Panc1 (cell line): ENCODE measurements around the gene DNAH6. TPM values are rescaled to one million over a fixed set of nuclear protein-coding genes. Genes with fewer than 3 reads are reported as not detected.

Experiments used
- ATAC-seq: fragments of 200-7000 bp; cut with Tn5 transposase; 2 replicates; pipeline ENCODE4 v1.9.1; 2020; ENCODE audit warnings: mild to moderate bottlenecking, moderate library complexity
- BruUV-seq: library from RNA; stranded (reverse); fragments of 400-500 nt; replicated peaks from 2 replicates; lab custom pipeline; 2021; lab: Mats Ljungman, UMichigan
- CTCF ChIA-PET: fragments of 300-600 bp; sonication (Branson Sonifier 250); formaldehyde crosslinking; loops from one replicate; lab custom pipeline; 2022; ENCODE audit warnings: antibody characterized with exemption; lab: Charles Lee
- POLR2A ChIA-PET: fragments of 300-600 bp; sonication (Branson Sonifier 250); formaldehyde crosslinking; loops from one replicate; lab custom pipeline; 2022; ENCODE audit warnings: antibody characterized with exemption; lab: Charles Lee
- DNase-seq: peaks from one replicate; pipeline ENCODE4 v3.0.0-alpha.2; 2010; ENCODE audit warnings: low read depth, low spot score
- H3K27ac ChIP-seq: 2 replicates; pipeline ENCODE4 v1.5.1; 2011; ENCODE audit warnings: mild to moderate bottlenecking, low read length, inconsistent platforms
- H3K27me3 ChIP-seq: fragments of 200-500 bp; sonication (Bioruptor generic); 2 replicates; pipeline ENCODE4 v1.6.0; 2014; ENCODE audit warnings: low read length, inconsistent platforms; ENCODE audit not compliant: control insufficient read depth, insufficient read depth
- H3K36me3 ChIP-seq: fragments of 200-500 bp; sonication (Bioruptor generic); 2 replicates; pipeline ENCODE4 v1.5.1; 2014; ENCODE audit warnings: inconsistent platforms, mild to moderate bottlenecking, low read length, moderate library complexity; ENCODE audit not compliant: control insufficient read depth, insufficient read depth
- H3K4me1 ChIP-seq: 2 replicates; pipeline ENCODE4 v1.5.1; 2011; ENCODE audit warnings: inconsistent platforms, mild to moderate bottlenecking, low read length, moderate library complexity; ENCODE audit not compliant: control insufficient read depth, insufficient read depth
- H3K4me3 ChIP-seq, 2 experiments: 2 replicates each; pipeline ENCODE4 v1.5.1; 2011 to 2012; ENCODE audit warnings: low read depth in 2 of 2, low read length in 2 of 2, mild to moderate bottlenecking in 2 of 2, inconsistent platforms in 1 of 2, moderate library complexity in 1 of 2
- H3K9me3 ChIP-seq: fragments of 200-500 bp; sonication (Bioruptor generic); 2 replicates; pipeline ENCODE4 v1.5.1; 2014; ENCODE audit warnings: low read depth, mild to moderate bottlenecking, inconsistent platforms, low read length, moderate library complexity; ENCODE audit not compliant: control insufficient read depth, insufficient read depth
- POLR2AphosphoS5 ChIP-seq: IDR thresholded peaks from 2 replicates; pipeline ENCODE4 v1.6.1; 2012; ENCODE audit warnings: mild to moderate bottlenecking, low read depth, low read length, moderate library complexity
- REST ChIP-seq, 2 experiments: IDR thresholded peaks; 2 replicates each; pipeline ENCODE4 v1.6.1; 2011 to 2012; ENCODE audit warnings: low read depth in 2 of 2, control low read depth in 1 of 2, low read length in 1 of 2, mild to moderate bottlenecking in 1 of 2, moderate library complexity in 1 of 2; ENCODE audit not compliant: insufficient read depth in 1 of 2
- SIN3A ChIP-seq: IDR thresholded peaks from 2 replicates; pipeline ENCODE4 v1.6.1; 2012; ENCODE audit warnings: low read depth, mild to moderate bottlenecking, low read length, moderate library complexity, borderline replicate concordance; ENCODE audit not compliant: insufficient read depth
- TCF7L2 ChIP-seq: IDR thresholded peaks from 2 replicates; pipeline ENCODE4 v1.6.1; 2011; ENCODE audit warnings: mild to moderate bottlenecking, low read depth, low read length, inconsistent platforms
- in situ Hi-C: cut with HindIII; loops from 2 replicates; pipeline ENCODE4 v1.10.0; 2016; ENCODE audit warnings: low sequenced_read_pairs, low pct_unique_long_range_greater_than_20kb
- intact Hi-C: fragments of 100-400 bp; cut with micrococcal nuclease; formaldehyde crosslinking; loops from one replicate; pipeline ENCODE4 v1.10.0; 2022; ENCODE audit not compliant: unreplicated experiment
- total RNA-seq: library from RNA; stranded (reverse); gene quantifications from one replicate; pipeline ENCODE4 v1.2.1, GENCODE V29; 2021; ENCODE audit not compliant: unreplicated experiment
- TF ChIP-seq, protein P1 (sequence below): fragments of 450-650 bp; IDR thresholded peaks from 2 replicates; pipeline ENCODE4 v1.5.1; 2017; ENCODE audit warnings: mild to moderate bottlenecking

DNAH6 gene
- total RNA-seq, 1 experiment from 2014 or later: 0.26 TPM

GRCh38 chr2:84846041-84846663, 329.9 kb downstream of the DNAH6 start:
- no peak overlapping the region for H3K4me3 ChIP-seq
- no peaks in the 10 kb centered on the region for H3K36me3 ChIP-seq
- no peaks in the 10 kb centered on the region for H3K4me1 ChIP-seq
- ChIA-PET CTCF (no interaction called here), POLR2A (no interaction called here)
- H3K27me3 ChIP-seq: no peaks in the 10 kb centered on the region
- ATAC-seq (no peak), DNase-seq (no peak)
- no TSS peak for BruUV-seq
- no peak for TF ChIP-seq POLR2AphosphoS5
- no peak for TF ChIP-seq REST (IDR thresholded peaks at IDR 0.05; ENCODE audit: insufficient read depth in 1 of 2, low read depth in 2 of 2, low read length in 1 of 2)
- no peak for TF ChIP-seq TCF7L2
- TF ChIP-seq SIN3A: no peak
- TF ChIP-seq, protein P1, sequence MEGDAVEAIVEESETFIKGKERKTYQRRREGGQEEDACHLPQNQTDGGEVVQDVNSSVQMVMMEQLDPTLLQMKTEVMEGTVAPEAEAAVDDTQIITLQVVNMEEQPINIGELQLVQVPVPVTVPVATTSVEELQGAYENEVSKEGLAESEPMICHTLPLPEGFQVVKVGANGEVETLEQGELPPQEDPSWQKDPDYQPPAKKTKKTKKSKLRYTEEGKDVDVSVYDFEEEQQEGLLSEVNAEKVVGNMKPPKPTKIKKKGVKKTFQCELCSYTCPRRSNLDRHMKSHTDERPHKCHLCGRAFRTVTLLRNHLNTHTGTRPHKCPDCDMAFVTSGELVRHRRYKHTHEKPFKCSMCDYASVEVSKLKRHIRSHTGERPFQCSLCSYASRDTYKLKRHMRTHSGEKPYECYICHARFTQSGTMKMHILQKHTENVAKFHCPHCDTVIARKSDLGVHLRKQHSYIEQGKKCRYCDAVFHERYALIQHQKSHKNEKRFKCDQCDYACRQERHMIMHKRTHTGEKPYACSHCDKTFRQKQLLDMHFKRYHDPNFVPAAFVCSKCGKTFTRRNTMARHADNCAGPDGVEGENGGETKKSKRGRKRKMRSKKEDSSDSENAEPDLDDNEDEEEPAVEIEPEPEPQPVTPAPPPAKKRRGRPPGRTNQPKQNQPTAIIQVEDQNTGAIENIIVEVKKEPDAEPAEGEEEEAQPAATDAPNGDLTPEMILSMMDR: no peak
- in situ Hi-C loops: no loop called here
- H3K9me3 ChIP-seq: no peaks in the 10 kb centered on the region
- intact Hi-C loops: no loop called here
- H3K27ac ChIP-seq: no peak overlapping the region

DNA sequence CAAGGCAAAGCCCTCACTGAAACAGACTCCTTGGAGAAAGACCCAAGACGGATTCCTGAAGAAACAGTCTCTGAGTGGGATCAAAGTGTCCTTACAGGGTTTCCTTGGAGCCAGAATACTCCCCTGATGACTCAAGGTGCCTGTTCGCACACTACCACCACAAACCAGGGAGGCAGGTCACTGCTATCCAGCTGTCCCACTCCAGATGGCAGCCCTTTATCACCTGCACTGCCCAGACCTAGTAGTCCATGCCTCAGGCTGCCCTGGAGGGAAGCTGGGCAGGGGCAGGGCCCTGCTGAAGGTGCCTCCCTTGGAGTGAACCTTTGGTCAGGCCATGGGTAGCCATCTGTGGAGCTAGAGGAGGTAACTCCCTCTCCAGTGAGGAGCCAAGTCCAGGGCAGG, 330.4 kb downstream of the DNAH6 start:
- in situ Hi-C loops (no loop called here), intact Hi-C loops (no loop called here)
- H3K9me3 ChIP-seq: no peaks in the 10 kb centered on the region
- ChIA-PET CTCF (interaction anchor here (0.5 kb wide), 1 partner anchor 97 kb away, joined by 4 read pairs; no protein-coding TSS in a partner anchor), POLR2A (no interaction called here)
- no peaks in the 10 kb centered on the region for H3K27me3 ChIP-seq
- TF ChIP-seq POLR2AphosphoS5 (no peak), TCF7L2 (no peak), SIN3A (no peak), REST (IDR thresholded peaks at IDR 0.05; ENCODE audit: insufficient read depth in 1 of 2, low read depth in 2 of 2, low read length in 1 of 2) (no peak)
- TF ChIP-seq, protein P1: no peak
- H3K36me3 ChIP-seq: no peaks in the 10 kb centered on the region
- DNase-seq: no peak
- BruUV-seq: no TSS peak
- ATAC-seq: no peak
- no peaks in the 10 kb centered on the region for H3K4me1 ChIP-seq
- H3K27ac ChIP-seq: no peak overlapping the region
- no peak overlapping the region for H3K4me3 ChIP-seq
